Mesendoderm (in vitro differentiated cells): ENCODE data around the gene ZNF8.

Experiments used
- DNase-seq: peaks from one replicate; pipeline ENCODE4 v3.0.0; 2013
- H2AK5ac ChIP-seq: 2 replicates; pipeline ENCODE4 v1.6.1; 2013; ENCODE audit warnings: low read length, inconsistent platforms
- H2BK120ac ChIP-seq: 2 replicates; pipeline ENCODE4 v1.6.1; 2013; ENCODE audit warnings: low read depth, mild to moderate bottlenecking, low read length, moderate library complexity, mixed read lengths
- H2BK15ac ChIP-seq: replicated peaks from 2 replicates; pipeline ENCODE4 v1.6.1; 2013; ENCODE audit warnings: low read depth, mild to moderate bottlenecking, moderate library complexity
- H2BK5ac ChIP-seq: 2 replicates; pipeline ENCODE4 v1.6.1; 2013; ENCODE audit warnings: low read length, inconsistent platforms
- H3K18ac ChIP-seq: 2 replicates; pipeline ENCODE4 v1.6.1; 2013; ENCODE audit warnings: mild to moderate bottlenecking, low read length, mixed read lengths
- H3K23ac ChIP-seq: one replicate; pipeline ENCODE4 v1.6.1; 2013; ENCODE audit warnings: low read length
- H3K27ac ChIP-seq: 2 replicates; pipeline ENCODE4 v1.5.1; 2013; ENCODE audit warnings: low read depth, mild to moderate bottlenecking, inconsistent platforms, low read length, moderate library complexity
- H3K27me3 ChIP-seq: 2 replicates; pipeline ENCODE4 v1.6.1; 2013; ENCODE audit warnings: low read length, control low read depth, mild to moderate bottlenecking, inconsistent platforms; ENCODE audit not compliant: insufficient read depth, poor library complexity
- H3K36me3 ChIP-seq: 2 replicates; pipeline ENCODE4 v1.6.1; 2013; ENCODE audit warnings: low read length, inconsistent platforms; ENCODE audit not compliant: control insufficient read depth, insufficient read depth
- H3K4ac ChIP-seq: one replicate; pipeline ENCODE4 v1.6.1; 2013; ENCODE audit warnings: low read depth, mild to moderate bottlenecking, low read length, moderate library complexity
- H3K4me1 ChIP-seq: 2 replicates; pipeline ENCODE4 v1.6.1; 2013; ENCODE audit warnings: low read depth, low read length, inconsistent platforms; ENCODE audit not compliant: control insufficient read depth
- H3K4me2 ChIP-seq: 2 replicates; pipeline ENCODE4 v1.6.1; 2013; ENCODE audit warnings: low read length
- H3K4me3 ChIP-seq: 2 replicates; pipeline ENCODE4 v1.5.1; 2013; ENCODE audit warnings: mild to moderate bottlenecking, low read length
- H3K56ac ChIP-seq: one replicate; pipeline ENCODE4 v1.6.1; 2013; ENCODE audit warnings: low read length
- H3K79me1 ChIP-seq: 2 replicates; pipeline ENCODE4 v1.6.1; 2013; ENCODE audit warnings: low read length, inconsistent platforms
- H3K79me2 ChIP-seq: 2 replicates; pipeline ENCODE4 v1.6.1; 2013; ENCODE audit warnings: mild to moderate bottlenecking, low read length; ENCODE audit not compliant: control insufficient read depth, insufficient read depth
- H3K9ac ChIP-seq: 2 replicates; pipeline ENCODE4 v1.6.1; 2013; ENCODE audit warnings: low read length, inconsistent platforms
- H4K5ac ChIP-seq: one replicate; pipeline ENCODE4 v1.6.1; 2013; ENCODE audit warnings: low read length
- H4K8ac ChIP-seq: one replicate; pipeline ENCODE4 v1.6.1; 2013; ENCODE audit warnings: low read depth, mild to moderate bottlenecking, control low read depth, low read length, moderate library complexity
- WGBS: extraction: QIAGEN DNeasy Blood & Tissue Kit; methylation state at CpG from one replicate; pipeline ENCODE4 v1.1.7; 2013; ENCODE audit warnings: low lambda C conversion rate, missing lambda C conversion rate; ENCODE audit not compliant: insufficient coverage; ENCODE audit errors: extremely low coverage; 5-methylcytosine and 5-hydroxymethylcytosine counted together

ZNF8 gene

DNA sequence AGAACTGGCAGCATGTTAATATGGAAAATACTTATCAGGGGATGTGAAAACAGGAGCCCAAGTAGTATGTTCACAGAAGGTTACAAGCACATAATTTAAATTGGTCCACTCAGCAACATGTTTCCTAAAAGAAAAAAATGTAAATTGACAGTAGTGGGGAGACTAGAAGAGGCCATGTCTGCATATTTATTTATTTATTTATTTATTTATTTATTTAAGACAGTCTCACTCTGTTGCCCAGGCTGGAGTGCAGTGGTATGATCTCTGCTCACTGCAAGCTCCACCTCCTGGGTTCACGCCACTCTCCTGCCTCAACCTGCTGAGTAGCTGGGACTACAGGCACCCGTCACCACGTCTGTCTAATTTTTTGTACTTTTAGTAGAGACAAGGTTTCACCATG, 13.7 kb upstream of the ZNF8 start:
- no peak overlapping the region for H2AK5ac ChIP-seq
- no peak overlapping the region for H3K27ac ChIP-seq
- no peaks in the 10 kb centered on the region for H3K79me1 ChIP-seq
- peak overlapping the region; percentile 3 for H3K4me3 ChIP-seq
- WGBS = no CpG with 5 or more reads among the region's 3 CpGs
- H4K5ac ChIP-seq = no peak overlapping the region
- no peaks in the 10 kb centered on the region for H3K79me2 ChIP-seq
- H3K56ac ChIP-seq = no peak overlapping the region
- H3K18ac ChIP-seq = no peak overlapping the region
- DNase-seq = no peak
- no peak overlapping the region for H3K23ac ChIP-seq
- no peaks in the 10 kb centered on the region for H3K4me1 ChIP-seq
- H3K36me3 ChIP-seq = peaks cover 20% of the 10 kb centered on the region
- no peak overlapping the region for H2BK120ac ChIP-seq
- no peak overlapping the region for H2BK5ac ChIP-seq
- H3K4me2 ChIP-seq = no peak overlapping the region
- H3K9ac ChIP-seq = no peak overlapping the region
- H2BK15ac ChIP-seq = no peak overlapping the region
- H3K4ac ChIP-seq = no peak overlapping the region
- no peaks in the 10 kb centered on the region for H3K27me3 ChIP-seq
- no peak overlapping the region for H4K8ac ChIP-seq

DNA sequence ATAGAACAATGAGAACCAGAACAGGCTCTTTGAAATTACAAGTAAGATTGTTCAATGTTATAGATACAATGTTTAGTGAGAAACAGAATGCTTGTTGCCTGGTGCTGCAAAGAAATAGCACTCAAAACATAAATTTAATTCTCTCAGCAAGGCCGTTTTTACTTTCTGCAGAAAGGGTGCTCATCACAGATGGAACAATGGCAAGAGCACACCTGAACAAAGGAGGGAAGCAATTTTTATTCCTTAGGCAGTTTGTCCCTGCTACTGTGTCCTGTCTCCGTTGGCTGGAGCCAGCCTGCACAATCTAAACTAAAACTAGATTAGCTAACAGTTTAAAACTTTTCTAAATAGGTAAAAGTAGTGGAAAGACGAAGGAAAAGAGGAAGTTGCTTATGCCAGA, 10.4 kb upstream of the ZNF8 start:
- H3K9ac ChIP-seq = no peak overlapping the region
- no peak overlapping the region for H3K56ac ChIP-seq
- H3K4me3 ChIP-seq = no peak overlapping the region
- no peak overlapping the region for H2AK5ac ChIP-seq
- H4K5ac ChIP-seq = no peak overlapping the region
- no peak for DNase-seq
- H4K8ac ChIP-seq = no peak overlapping the region
- no peaks in the 10 kb centered on the region for H3K4me1 ChIP-seq
- H3K79me2 ChIP-seq = no peaks in the 10 kb centered on the region
- no peak overlapping the region for H3K23ac ChIP-seq
- H3K4me2 ChIP-seq = no peak overlapping the region
- peaks cover under 1% of the 10 kb centered on the region for H3K36me3 ChIP-seq
- no CpG with 5 or more reads among the region's 3 CpGs for WGBS
- no peaks in the 10 kb centered on the region for H3K79me1 ChIP-seq
- no peak overlapping the region for H3K4ac ChIP-seq
- H3K18ac ChIP-seq = no peak overlapping the region
- H2BK5ac ChIP-seq = no peak overlapping the region
- no peak overlapping the region for H3K27ac ChIP-seq
- no peaks in the 10 kb centered on the region for H3K27me3 ChIP-seq
- H2BK120ac ChIP-seq = no peak overlapping the region
- no peak overlapping the region for H2BK15ac ChIP-seq

DNA sequence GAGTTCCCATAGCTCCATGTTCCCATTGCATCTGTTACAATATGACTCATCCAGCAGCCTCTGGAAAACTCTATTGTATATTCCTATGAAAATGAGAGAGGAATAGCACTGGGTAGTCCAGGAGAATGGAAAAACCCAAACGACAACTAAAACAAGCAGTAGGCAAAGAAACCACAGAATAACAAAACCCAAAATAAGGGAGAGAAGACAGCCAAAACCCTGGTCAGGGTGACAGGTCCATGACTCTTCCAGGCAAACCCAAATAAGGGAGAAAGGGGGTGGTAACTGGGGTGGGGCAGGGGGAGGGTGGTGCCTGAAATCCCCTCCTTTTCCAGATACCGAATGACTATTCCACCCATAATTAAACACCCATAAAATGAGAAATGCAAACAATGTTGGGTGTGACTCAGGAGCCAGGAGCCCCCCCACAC, 4.0 kb upstream of the ZNF8 start:
- Histone ChIP-seq H2AK5ac (no peak overlapping the region), H3K4me3 (no peak overlapping the region), H3K79me2 (peaks cover 6% of the 10 kb centered on the region), H3K27me3 (no peaks in the 10 kb centered on the region), H3K36me3 (no peaks in the 10 kb centered on the region), H3K18ac (no peak overlapping the region), H4K8ac (no peak overlapping the region), H3K56ac (no peak overlapping the region), H3K9ac (no peak overlapping the region), H2BK120ac (no peak overlapping the region), H2BK15ac (no peak overlapping the region), H3K4me1 (no peaks in the 10 kb centered on the region), H3K4me2 (no peak overlapping the region), H3K23ac (no peak overlapping the region), H3K27ac (no peak overlapping the region), H3K79me1 (no peaks in the 10 kb centered on the region), H2BK5ac (no peak overlapping the region), H4K5ac (no peak overlapping the region), H3K4ac (no peak overlapping the region)
- WGBS = no CpG with 5 or more reads among the region's 2 CpGs
- no peak for DNase-seq

DNA sequence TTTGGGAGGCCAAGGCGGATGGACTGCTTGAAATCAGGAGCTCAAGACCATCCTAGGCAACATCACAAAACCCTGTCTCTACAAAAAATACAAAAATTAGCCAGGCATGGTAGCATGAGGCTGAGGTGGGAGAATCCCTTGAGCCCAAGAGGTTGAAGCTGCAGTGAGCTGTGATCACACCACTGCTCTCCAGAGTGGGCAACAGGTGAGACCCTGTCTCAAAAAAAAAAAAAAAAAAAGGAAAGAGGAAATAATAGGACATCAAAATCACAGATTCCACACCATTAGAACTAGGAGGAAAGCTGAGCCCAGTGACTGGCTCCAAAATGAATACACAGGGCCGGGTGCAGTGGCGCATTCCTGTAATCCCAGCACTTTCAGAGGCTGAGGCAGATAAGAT, 3.2 kb upstream of the ZNF8 start:
- Histone ChIP-seq H4K5ac (no peak overlapping the region), H2BK120ac (no peak overlapping the region), H3K79me2 (peaks cover 13% of the 10 kb centered on the region), H3K4me3 (no peak overlapping the region), H3K4me1 (peaks cover 7% of the 10 kb centered on the region), H3K27me3 (no peaks in the 10 kb centered on the region), H3K79me1 (peaks cover 7% of the 10 kb centered on the region), H4K8ac (no peak overlapping the region), H3K18ac (no peak overlapping the region), H2BK5ac (no peak overlapping the region), H3K4ac (no peak overlapping the region), H2AK5ac (no peak overlapping the region), H3K27ac (no peak overlapping the region), H3K9ac (no peak overlapping the region), H3K4me2 (no peak overlapping the region), H3K23ac (no peak overlapping the region), H3K56ac (no peak overlapping the region), H2BK15ac (no peak overlapping the region), H3K36me3 (peaks cover 2% of the 10 kb centered on the region)
- WGBS = no CpG with 5 or more reads among the region's 3 CpGs
- DNase-seq = no peak

DNA sequence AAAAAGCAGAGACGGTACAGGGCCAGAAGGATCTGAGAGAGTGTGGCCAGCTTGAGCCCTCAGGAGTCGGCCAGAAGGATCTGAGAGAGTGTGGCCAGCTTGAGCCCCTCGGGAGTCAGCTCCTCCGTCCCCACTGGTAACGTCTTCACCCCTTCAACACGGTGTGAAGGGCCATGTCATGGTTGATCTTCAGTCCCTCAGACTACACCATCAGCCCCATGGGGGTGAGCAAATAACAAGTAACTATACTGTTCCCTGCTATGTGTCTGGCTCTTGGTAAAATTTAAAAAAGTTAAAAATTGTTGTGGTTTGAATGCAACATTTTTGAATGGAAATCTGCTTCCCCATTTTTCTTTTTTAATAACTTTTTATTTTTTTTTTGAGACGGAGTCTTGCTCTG, 1.6 kb upstream of the ZNF8 start:
- H2BK120ac ChIP-seq = no peak overlapping the region
- no peak overlapping the region for H3K4ac ChIP-seq
- no peak overlapping the region for H3K4me2 ChIP-seq
- H3K27ac ChIP-seq = no peak overlapping the region
- H3K36me3 ChIP-seq = peaks cover 3% of the 10 kb centered on the region
- H3K27me3 ChIP-seq = no peaks in the 10 kb centered on the region
- no peak overlapping the region for H2BK15ac ChIP-seq
- no peak overlapping the region for H3K4me3 ChIP-seq
- H3K18ac ChIP-seq = no peak overlapping the region
- peaks cover 15% of the 10 kb centered on the region for H3K79me1 ChIP-seq
- no peak overlapping the region for H3K23ac ChIP-seq
- H4K8ac ChIP-seq = no peak overlapping the region
- DNase-seq = no peak
- H3K9ac ChIP-seq = no peak overlapping the region
- H3K4me1 ChIP-seq = peaks cover 7% of the 10 kb centered on the region
- no peak overlapping the region for H2AK5ac ChIP-seq
- no peak overlapping the region for H2BK5ac ChIP-seq
- WGBS = no CpG with 5 or more reads among the region's 7 CpGs
- peaks cover 27% of the 10 kb centered on the region for H3K79me2 ChIP-seq
- H3K56ac ChIP-seq = no peak overlapping the region
- no peak overlapping the region for H4K5ac ChIP-seq

DNA sequence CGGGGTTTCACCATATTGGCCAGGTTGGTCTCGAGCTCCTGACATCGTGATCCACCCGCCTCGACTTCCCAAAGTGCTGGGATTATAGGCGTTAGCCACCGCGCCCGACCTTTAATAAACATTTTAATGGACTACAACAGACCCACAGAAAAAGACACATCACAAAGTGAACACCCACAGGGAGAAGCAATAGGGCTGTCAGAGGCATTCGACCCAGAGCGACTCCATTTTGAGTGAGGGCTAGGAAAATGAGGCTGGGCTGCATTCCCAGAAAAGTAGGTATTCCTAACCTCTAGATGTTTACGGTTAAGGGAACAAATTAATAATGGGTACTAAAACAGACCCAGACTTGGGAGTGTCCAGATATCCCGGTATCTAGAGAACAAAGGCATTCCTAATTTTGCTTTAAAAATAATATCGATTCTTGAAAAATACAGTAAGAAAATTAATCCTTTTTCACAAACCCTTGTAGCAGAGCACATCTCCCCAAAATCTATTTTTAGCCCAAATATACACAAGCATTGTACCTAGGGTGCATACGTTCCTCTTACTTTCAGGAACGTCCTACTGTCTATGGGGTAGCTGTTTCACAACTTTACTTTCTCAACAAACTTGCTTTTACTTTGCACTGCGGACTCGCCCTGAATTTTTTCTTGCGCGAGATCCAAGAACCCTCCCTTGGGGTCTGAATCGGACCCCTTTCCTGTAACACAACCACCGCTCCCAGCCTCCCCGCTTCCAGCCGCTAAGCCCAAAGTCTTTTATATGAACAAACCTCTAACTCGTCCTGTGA, 811 bp upstream of the ZNF8 start:
- Histone ChIP-seq H2BK120ac (no peak overlapping the region), H3K36me3 (peaks cover 3% of the 10 kb centered on the region), H3K79me1 (peaks cover 15% of the 10 kb centered on the region), H2BK15ac (no peak overlapping the region), H3K56ac (peak overlapping the region; percentile 89), H3K4me1 (peaks cover 7% of the 10 kb centered on the region), H4K5ac (peak overlapping the region; percentile 21), H3K4ac (no peak overlapping the region), H3K27ac (peak overlapping the region; percentile 66), H2AK5ac (no peak overlapping the region), H3K18ac (peak overlapping the region; percentile 63), H3K9ac (peak overlapping the region; percentile 94), H2BK5ac (no peak overlapping the region), H3K4me2 (peak overlapping the region; percentile 75), H3K4me3 (peak overlapping the region; percentile 78), H3K79me2 (peaks cover 31% of the 10 kb centered on the region), H4K8ac (no peak overlapping the region), H3K27me3 (no peaks in the 10 kb centered on the region), H3K23ac (no peak overlapping the region)
- no peak for DNase-seq
- no CpG with 5 or more reads among the region's 25 CpGs for WGBS
